Muscle of back (tissue), 11 donors: ENCODE results near the gene RNF32. TPM values are rescaled to one million over a fixed set of nuclear protein-coding genes. Genes with fewer than 3 reads are reported as not detected.
"Not testable (repeated sequence)": the region's sequence is repeated elsewhere in the genome, so short reads cannot be mapped to it uniquely, and the experiment has no call there.

Experiments used
- DNase-seq, 3 donors: peaks; one replicate each; pipeline versions ENCODE4 v3.0.0 to v3.0.0-alpha.2; 2013
- polyA plus RNA-seq, 10 donors: library from polyadenylated mRNA; unstranded; fragments of 120-200 nt; gene quantifications; one replicate each; pipeline ENCODE4 v1.2.1, GENCODE V29; 2013; ENCODE audit not compliant: insufficient read length in 10 of 10

The RNF32 gene
- polyA plus RNA-seq, 10 donors = 0.94 to 3.5 (median 1.9) TPM

DNA sequence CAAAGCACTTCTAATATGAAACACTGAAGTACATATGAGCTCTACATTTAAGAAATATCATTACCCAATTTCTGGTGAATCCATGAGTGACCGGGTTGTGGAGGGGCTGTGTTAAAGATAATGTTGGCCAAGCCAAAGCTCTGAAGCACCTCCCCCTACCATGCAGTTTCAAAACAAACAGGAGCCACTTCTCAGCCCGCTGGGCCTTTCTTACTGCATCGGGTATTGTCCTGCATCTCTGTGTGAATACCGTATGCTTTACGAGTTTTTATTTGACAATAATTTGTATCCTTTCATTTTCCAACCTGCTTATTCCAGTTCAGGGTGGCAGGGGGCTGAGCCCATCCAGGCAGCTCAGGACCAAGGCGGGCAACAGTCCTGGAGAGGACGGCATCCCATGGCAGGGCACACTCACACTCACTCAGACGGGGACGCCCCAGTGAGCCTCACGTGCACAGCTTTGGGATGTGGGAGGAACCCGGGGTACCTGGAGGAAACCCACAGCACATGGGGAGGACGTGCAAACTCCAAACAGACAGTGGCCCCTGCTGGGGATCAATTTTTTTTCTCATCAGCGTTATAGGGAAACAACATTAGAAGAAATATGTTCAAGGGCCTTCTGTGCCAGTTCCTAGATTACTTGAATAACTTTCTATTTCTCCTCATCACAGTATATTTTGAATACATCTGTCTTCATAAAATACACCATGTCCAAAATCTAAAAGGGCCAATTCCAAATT lies 1.9 kb downstream of the RNF32 start:
- no peak for DNase-seq

DNA sequence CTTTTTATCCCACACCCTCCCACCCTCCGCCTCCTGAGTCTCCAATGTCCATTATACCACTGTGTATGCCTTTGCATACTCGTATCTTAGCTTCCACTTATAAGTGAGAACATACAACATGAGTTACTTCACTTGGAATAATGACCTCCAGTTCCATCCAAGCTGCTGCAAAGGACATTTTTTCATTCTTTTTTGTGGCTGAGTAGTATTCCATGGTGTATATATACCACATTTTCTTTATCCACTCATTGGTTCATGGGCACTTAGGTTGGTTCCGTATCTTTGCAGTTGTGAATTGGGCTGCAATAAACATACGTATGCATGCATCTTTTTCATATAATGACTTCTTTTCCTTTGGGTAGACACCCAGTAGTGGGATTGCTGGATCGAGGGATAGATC lies 6.8 kb downstream of the RNF32 start:
- DNase-seq = not testable (repeated sequence)

DNA sequence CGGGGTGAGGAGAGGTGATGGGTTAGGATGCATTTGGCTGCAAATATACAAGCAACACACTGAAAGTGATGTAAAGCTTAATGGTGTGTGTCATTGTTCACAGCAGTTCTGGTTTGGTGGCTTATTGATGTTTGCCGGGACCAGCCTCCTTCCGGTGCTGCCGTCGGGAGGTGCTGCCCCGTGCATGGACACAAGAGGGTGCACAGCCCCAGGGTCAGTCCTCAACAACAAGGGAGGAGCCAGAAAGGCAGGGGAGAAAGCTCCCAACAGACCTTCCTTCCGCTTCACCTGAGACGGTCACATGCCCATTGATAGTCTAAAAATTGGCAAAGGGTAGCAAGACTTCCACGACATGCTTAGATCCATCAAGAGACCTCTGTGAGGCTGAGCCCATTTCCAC lies 9.5 kb downstream of the RNF32 start:
- DNase-seq = no peak

DNA sequence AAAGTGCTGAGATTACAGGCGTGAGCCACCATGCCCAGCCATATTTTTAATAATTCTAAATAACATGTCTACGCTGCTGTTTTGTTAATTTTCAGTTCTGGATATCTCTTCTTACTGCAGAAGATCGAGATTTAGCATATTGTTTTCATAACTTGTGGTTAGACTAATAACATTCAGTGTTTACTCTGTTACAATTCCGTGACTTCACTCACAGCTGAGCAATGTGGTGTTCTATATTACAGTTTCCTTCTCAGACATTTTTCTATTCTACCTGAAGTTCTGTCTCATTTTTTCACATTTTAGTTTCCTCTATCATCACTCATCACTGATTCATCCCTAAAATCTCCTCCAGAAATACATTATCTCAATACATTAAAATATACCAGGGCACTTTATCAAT lies 10.9 kb downstream of the RNF32 start:
- DNase-seq = no peak

GRCh38 chr7:156652886-156653568 lies 12.5 kb downstream of the RNF32 start:
- no peak for DNase-seq

- no peak for DNase-seq
Observed at GRCh38 chr7:156654511-156655234, 14.1 kb downstream of the RNF32 start.

DNA sequence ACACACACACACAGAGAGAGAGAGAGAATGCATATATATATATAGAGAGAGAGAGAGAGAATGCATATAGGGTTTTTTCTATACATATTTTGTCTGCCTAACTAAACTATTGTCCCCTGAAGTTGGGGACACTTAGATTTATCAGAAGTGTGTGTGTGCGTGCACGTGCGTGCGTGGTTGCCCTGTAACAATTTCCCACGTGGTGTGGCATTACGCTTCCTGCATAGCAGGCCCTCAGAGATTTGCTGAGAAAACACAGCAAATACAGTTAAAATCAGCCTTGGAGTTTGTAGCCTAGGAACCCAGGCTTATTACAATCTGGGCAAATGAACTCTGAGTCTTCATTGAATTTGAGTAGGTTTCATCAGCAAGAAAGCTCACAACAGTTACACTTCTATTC lies 14.7 kb downstream of the RNF32 start:
- no peak for DNase-seq

- no peak for DNase-seq
Observed at GRCh38 chr7:156655983-156656382, 15.4 kb downstream of the RNF32 start.

DNA sequence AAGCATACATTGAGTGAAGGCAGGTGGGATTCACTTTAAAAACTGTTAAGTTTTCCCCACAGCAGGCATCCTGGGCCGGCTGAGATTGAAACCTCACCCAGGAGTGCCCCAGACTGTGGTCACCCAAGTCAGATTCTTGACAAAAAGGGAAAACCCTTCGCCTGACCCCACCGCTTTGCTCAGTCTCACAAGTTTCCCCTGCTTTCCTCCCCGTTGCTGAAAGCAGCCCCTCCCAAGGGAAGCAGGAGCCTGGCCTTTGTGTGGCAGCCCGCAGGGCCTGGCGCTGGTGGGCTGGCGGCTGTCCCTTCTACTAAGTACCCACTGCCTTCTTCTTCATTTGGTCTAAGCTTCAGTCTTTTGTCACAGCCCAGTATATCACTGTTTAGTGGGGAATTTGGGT lies 16.0 kb downstream of the RNF32 start:
- no peak for DNase-seq

DNA sequence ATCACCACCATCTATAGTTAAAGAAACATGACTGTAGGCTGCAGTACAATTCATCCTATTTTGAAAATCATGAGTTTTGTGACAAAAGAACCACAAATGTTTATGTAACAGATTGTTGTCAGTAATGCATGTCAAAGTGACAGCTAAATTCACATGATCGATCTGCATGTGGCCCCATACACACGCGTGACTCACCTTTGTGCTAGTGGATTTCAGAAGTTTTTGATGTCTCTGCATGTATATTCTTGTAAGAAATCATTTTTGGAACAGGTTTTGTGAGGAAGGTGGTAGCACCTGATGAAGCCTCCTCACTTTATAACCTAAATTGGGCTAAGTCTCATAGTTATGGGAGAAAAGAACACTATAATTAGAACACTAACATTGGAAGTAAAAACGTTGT lies 17.1 kb downstream of the RNF32 start:
- no peak for DNase-seq

DNA sequence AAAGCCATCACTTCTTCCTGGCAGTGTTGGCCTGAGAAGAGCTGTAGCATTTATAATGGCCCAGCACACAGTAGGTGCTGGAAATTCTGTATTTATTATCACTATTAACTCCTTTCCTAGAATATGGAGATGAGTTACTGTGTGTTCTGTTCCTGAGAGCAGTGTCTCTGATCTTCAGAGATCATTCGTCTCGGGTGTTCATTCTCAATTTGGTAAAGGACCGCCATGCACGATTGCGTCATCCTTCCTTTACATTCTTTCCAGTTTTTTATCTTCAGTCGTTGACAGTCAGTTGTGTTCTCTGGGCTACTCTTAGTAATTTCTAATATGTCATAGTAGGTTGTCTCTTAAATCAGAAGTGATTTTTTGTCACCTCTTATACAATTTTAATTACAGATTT lies 18.6 kb downstream of the RNF32 start:
- no peak for DNase-seq

DNA sequence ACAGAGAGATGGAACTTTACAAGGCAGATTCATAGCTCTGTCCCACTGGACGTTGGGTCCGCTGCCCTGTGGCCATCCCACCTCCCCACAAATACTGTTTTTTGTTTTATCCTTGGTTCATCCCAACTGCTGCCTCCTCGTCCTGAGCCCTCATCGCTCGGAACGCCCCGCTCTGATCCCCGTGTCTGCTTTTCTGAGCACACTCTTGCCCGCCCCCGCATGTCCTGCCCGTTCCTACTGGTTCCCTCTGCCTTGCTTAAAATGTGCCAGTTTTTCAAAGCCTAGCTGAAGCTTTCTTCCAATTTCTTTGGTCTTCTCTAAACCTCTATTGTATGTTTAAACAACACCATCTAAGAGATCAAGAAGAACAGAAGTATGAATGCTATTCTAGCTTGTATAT lies 19.4 kb downstream of the RNF32 start:
- DNase-seq = no peak

- DNase-seq = no peak
Observed at GRCh38 chr7:156661637-156662036, 21.1 kb downstream of the RNF32 start.

- no peak for DNase-seq
Observed at GRCh38 chr7:156662277-156662676, 21.7 kb downstream of the RNF32 start.

DNA sequence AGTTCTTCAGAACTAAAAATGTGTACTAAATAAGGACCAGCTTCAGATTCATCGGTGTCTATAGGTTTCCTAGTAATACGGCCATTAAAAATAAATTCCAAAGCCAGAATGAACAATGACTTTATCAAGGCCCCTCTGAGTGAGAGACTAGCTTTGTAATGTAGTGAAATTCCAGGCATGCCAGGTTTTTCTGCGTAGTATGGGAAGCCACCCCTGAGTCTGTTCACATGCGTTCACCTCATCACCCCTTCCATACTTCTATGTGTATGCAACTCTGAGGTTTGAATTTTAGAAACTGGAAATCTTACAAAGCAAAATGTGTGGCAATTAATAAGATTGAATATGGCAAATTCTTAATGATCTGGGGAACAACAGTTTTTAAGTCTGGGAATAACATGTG lies 24.5 kb downstream of the RNF32 start:
- DNase-seq = no peak

- DNase-seq = no peak
Observed at GRCh38 chr7:156666368-156667109, 26.0 kb downstream of the RNF32 start.

DNA sequence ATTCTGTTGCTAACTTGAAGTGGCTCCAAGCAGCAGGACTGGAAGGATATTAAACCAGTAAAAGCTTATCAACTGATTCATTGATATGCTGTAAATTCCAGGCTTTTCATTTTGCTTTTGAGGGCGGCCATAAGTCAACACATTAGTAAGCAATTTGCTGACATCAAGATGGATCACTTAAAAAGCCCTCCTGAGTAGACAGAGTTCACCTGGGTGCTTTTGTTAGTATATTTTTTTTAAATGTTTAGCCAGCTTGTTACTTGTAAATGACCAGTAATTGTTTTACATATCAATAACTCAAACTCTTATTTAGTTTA lies 26.5 kb downstream of the RNF32 start:
- DNase-seq = no peak

DNA sequence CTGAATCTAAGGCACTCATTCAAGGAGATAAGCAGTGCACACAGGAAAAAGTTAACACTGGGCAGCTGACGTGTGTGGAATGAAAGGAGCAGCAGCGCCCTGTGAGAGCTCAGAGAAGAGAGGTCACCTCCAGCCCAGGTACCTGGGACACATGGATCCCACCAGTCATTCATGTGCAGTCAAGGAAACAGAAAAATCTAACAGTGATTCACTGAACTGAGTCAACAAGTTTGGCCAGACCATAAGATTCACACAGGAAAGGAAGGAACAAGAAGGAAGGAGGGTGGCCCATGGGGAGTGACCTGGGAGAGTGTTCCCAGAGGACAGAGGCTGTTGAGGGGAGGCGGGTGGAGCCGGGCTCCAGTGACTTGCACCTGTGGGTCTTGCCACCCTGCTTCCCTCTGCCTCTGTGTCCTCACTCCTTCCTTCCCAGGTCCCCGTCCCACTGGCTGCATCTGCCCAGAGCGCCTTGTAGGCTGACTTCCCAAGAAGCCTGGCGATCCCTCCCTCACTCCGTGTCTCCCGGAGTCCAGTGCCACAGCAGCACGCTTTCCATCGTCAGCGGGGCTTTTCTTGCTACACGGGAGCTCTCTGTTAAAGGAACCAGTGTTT lies 27.7 kb downstream of the RNF32 start:
- no peak for DNase-seq

GRCh38 chr7:156669035-156669828 lies 28.7 kb downstream of the RNF32 start:
- DNase-seq = peak in 2 of 3 donors; percentile 2 to 6

GRCh38 chr7:156673454-156673853 lies 32.9 kb downstream of the RNF32 start:
- DNase-seq = no peak

GRCh38 chr7:156673902-156674301 lies 33.3 kb downstream of the RNF32 start:
- peak in 1 of 3 donors; percentile 1 for DNase-seq
